ENCODE measurements around the gene ART5.
"Not testable (repeated sequence)": the region's sequence is repeated elsewhere in the genome, so short reads cannot be mapped to it uniquely, and the experiment has no call there.

GRCh38 chr11:3643102-3643546, 1.3 kb upstream of the ART5 start:
- TF ChIP-seq EZH2 (IDR thresholded peaks at IDR 0.05; ENCODE audit: low read length, unreplicated experiment); CTCF (conservative IDR thresholded peaks at IDR 0.05; ENCODE audit: low read depth, low read length); EZH2phosphoT487 (IDR thresholded peaks at IDR 0.05; ENCODE audit: borderline replicate concordance, low read length): not testable (repeated sequence)

All from PC-3 (cell line).